ENCODE data around the gene CASS4. TPM values are rescaled to one million over a fixed set of nuclear protein-coding genes. Genes with fewer than 3 reads are reported as not detected.

Gene CASS4
- total RNA-seq, 4 donors from 2014 or later = 1.2 to 9.0 (median 4.4) TPM

GRCh38 chr20:56369179-56369578 lies 42.9 kb upstream of the CASS4 start:
- no peaks in the 10 kb centered on the region for H3K4me1 ChIP-seq
- H3K36me3 ChIP-seq = peaks cover 0 to 61% of the 10 kb centered on the region in 2 donors
- no peak overlapping the region for H3K4me3 ChIP-seq
- no peak for TF ChIP-seq EP300 (IDR thresholded peaks at IDR 0.05)
- H3K9me3 ChIP-seq = no peaks in the 10 kb centered on the region
- WGBS, 2 donors (ENCODE audit: low coverage in 1 of 2) = 75 to 78% methylated on average over 3 to 4 of the region's 4 CpGs
- H3K27me3 ChIP-seq = no peaks in the 10 kb centered on the region
- H3K27ac ChIP-seq = no peak overlapping the region
- ATAC-seq = no peak

GRCh38 chr20:56371977-56372376 lies 40.1 kb upstream of the CASS4 start:
- Histone ChIP-seq H3K27ac (no peak overlapping the region), H3K27me3 (no peaks in the 10 kb centered on the region), H3K9me3 (no peaks in the 10 kb centered on the region), H3K4me1 (no peaks in the 10 kb centered on the region), H3K4me3 (no peak overlapping the region), H3K36me3 (peaks cover 0 to 33% of the 10 kb centered on the region in 2 donors)
- TF ChIP-seq POLR2A (IDR thresholded peaks at IDR 0.05) = no peak
- WGBS, 2 donors (ENCODE audit: low coverage in 1 of 2) = 71 to 82% methylated on average over 2 to 10 of the region's 11 CpGs
- no peak for ATAC-seq

GRCh38 chr20:56372850-56373249 lies 39.2 kb upstream of the CASS4 start:
- TF ChIP-seq POLR2A (IDR thresholded peaks at IDR 0.05) = no peak
- TF ChIP-seq CTCF (IDR thresholded peaks at IDR 0.05) = no peak
- no peak for TF ChIP-seq EP300 (IDR thresholded peaks at IDR 0.05)
- TF ChIP-seq POLR2AphosphoS5 (IDR thresholded peaks at IDR 0.05) = no peak
- no peak for ATAC-seq
- no peaks in the 10 kb centered on the region for H3K4me1 ChIP-seq
- H3K27ac ChIP-seq = no peak overlapping the region
- no peaks in the 10 kb centered on the region for H3K27me3 ChIP-seq
- no peaks in the 10 kb centered on the region for H3K9me3 ChIP-seq
- peaks cover 0 to 25% of the 10 kb centered on the region in 2 donors for H3K36me3 ChIP-seq
- 67 to 100% methylated on average over 1 of the region's 1 CpG for WGBS, 2 donors (ENCODE audit: low coverage in 1 of 2)
- no peak overlapping the region for H3K4me3 ChIP-seq

GRCh38 chr20:56373942-56374341 lies 38.1 kb upstream of the CASS4 start:
- Histone ChIP-seq H3K27ac (no peak overlapping the region), H3K36me3 (peaks cover 0 to 16% of the 10 kb centered on the region in 2 donors), H3K9me3 (no peaks in the 10 kb centered on the region), H3K27me3 (no peaks in the 10 kb centered on the region), H3K4me1 (no peaks in the 10 kb centered on the region), H3K4me3 (no peak overlapping the region)
- no peak for TF ChIP-seq EP300 (IDR thresholded peaks at IDR 0.05)
- TF ChIP-seq CTCF (IDR thresholded peaks at IDR 0.05) = no peak
- TF ChIP-seq POLR2AphosphoS5 (IDR thresholded peaks at IDR 0.05) = no peak
- no peak for TF ChIP-seq POLR2A (IDR thresholded peaks at IDR 0.05)
- WGBS, 2 donors (ENCODE audit: low coverage in 1 of 2) = 71 to 100% methylated on average over 1 of the region's 1 CpG
- ATAC-seq = no peak

GRCh38 chr20:56376331-56376730 lies 35.7 kb upstream of the CASS4 start:
- TF ChIP-seq EP300 (IDR thresholded peaks at IDR 0.05) (no peak), POLR2AphosphoS5 (IDR thresholded peaks at IDR 0.05) (no peak), POLR2A (IDR thresholded peaks at IDR 0.05) (no peak), CTCF (IDR thresholded peaks at IDR 0.05) (no peak)
- ATAC-seq = no peak
- H3K4me1 ChIP-seq = no peaks in the 10 kb centered on the region

GRCh38 chr20:56378386-56378785 lies 33.7 kb upstream of the CASS4 start:
- 91 to 95% methylated on average over 3 of the region's 3 CpGs for WGBS, 2 donors (ENCODE audit: low coverage in 1 of 2)
- Histone ChIP-seq H3K4me3 (no peak overlapping the region), H3K9me3 (no peaks in the 10 kb centered on the region), H3K36me3 (no peaks in the 10 kb centered on the region), H3K4me1 (no peaks in the 10 kb centered on the region), H3K27ac (no peak overlapping the region), H3K27me3 (no peaks in the 10 kb centered on the region)
- no peak for ATAC-seq
- TF ChIP-seq POLR2A (IDR thresholded peaks at IDR 0.05) (no peak), POLR2AphosphoS5 (IDR thresholded peaks at IDR 0.05) (no peak), EP300 (IDR thresholded peaks at IDR 0.05) (no peak)

More at GRCh38 chr20:56376331-56376730, 35.7 kb upstream of the CASS4 start:
- H3K27me3 ChIP-seq = no peaks in the 10 kb centered on the region
- H3K9me3 ChIP-seq = no peaks in the 10 kb centered on the region
- H3K36me3 ChIP-seq = peaks cover 0 to 5% of the 10 kb centered on the region in 2 donors
- H3K4me3 ChIP-seq = no peak overlapping the region
- 69 to 84% methylated on average over 2 of the region's 2 CpGs for WGBS, 2 donors (ENCODE audit: low coverage in 1 of 2)
- H3K27ac ChIP-seq = no peak overlapping the region

Measured in gastroesophageal sphincter (tissue), 4 donors.